Panc1 (cell line): ENCODE data around the gene TSC2. TPM values are rescaled to one million over a fixed set of nuclear protein-coding genes. Genes with fewer than 3 reads are reported as not detected.

Experiments used
- ATAC-seq: fragments of 200-7000 bp; cut with Tn5 transposase; 2 replicates; pipeline ENCODE4 v1.9.1; 2020; ENCODE audit warnings: mild to moderate bottlenecking, moderate library complexity
- BruUV-seq: library from RNA; stranded (reverse); fragments of 400-500 nt; replicated peaks from 2 replicates; lab custom pipeline; 2021; lab: Mats Ljungman, UMichigan
- CTCF ChIA-PET: fragments of 300-600 bp; sonication (Branson Sonifier 250); formaldehyde crosslinking; loops from one replicate; lab custom pipeline; 2022; ENCODE audit warnings: antibody characterized with exemption; lab: Charles Lee
- POLR2A ChIA-PET: fragments of 300-600 bp; sonication (Branson Sonifier 250); formaldehyde crosslinking; loops from one replicate; lab custom pipeline; 2022; ENCODE audit warnings: antibody characterized with exemption; lab: Charles Lee
- DNase-seq: peaks from one replicate; pipeline ENCODE4 v3.0.0-alpha.2; 2010; ENCODE audit warnings: low read depth, low spot score
- H3K27ac ChIP-seq: 2 replicates; pipeline ENCODE4 v1.5.1; 2011; ENCODE audit warnings: mild to moderate bottlenecking, low read length, inconsistent platforms
- H3K27me3 ChIP-seq: fragments of 200-500 bp; sonication (Bioruptor generic); 2 replicates; pipeline ENCODE4 v1.6.0; 2014; ENCODE audit warnings: low read length, inconsistent platforms; ENCODE audit not compliant: control insufficient read depth, insufficient read depth
- H3K36me3 ChIP-seq: fragments of 200-500 bp; sonication (Bioruptor generic); 2 replicates; pipeline ENCODE4 v1.5.1; 2014; ENCODE audit warnings: inconsistent platforms, mild to moderate bottlenecking, low read length, moderate library complexity; ENCODE audit not compliant: control insufficient read depth, insufficient read depth
- H3K4me1 ChIP-seq: 2 replicates; pipeline ENCODE4 v1.5.1; 2011; ENCODE audit warnings: inconsistent platforms, mild to moderate bottlenecking, low read length, moderate library complexity; ENCODE audit not compliant: control insufficient read depth, insufficient read depth
- H3K4me3 ChIP-seq, 2 experiments: 2 replicates each; pipeline ENCODE4 v1.5.1; 2011 to 2012; ENCODE audit warnings: low read depth in 2 of 2, low read length in 2 of 2, mild to moderate bottlenecking in 2 of 2, inconsistent platforms in 1 of 2, moderate library complexity in 1 of 2
- H3K9me3 ChIP-seq: fragments of 200-500 bp; sonication (Bioruptor generic); 2 replicates; pipeline ENCODE4 v1.5.1; 2014; ENCODE audit warnings: low read depth, mild to moderate bottlenecking, inconsistent platforms, low read length, moderate library complexity; ENCODE audit not compliant: control insufficient read depth, insufficient read depth
- CTCF ChIP-seq: fragments of 450-650 bp; IDR thresholded peaks from 2 replicates; pipeline ENCODE4 v1.5.1; 2017; ENCODE audit warnings: mild to moderate bottlenecking
- POLR2AphosphoS5 ChIP-seq: IDR thresholded peaks from 2 replicates; pipeline ENCODE4 v1.6.1; 2012; ENCODE audit warnings: mild to moderate bottlenecking, low read depth, low read length, moderate library complexity
- SIN3A ChIP-seq: IDR thresholded peaks from 2 replicates; pipeline ENCODE4 v1.6.1; 2012; ENCODE audit warnings: low read depth, mild to moderate bottlenecking, low read length, moderate library complexity, borderline replicate concordance; ENCODE audit not compliant: insufficient read depth
- TCF7L2 ChIP-seq: IDR thresholded peaks from 2 replicates; pipeline ENCODE4 v1.6.1; 2011; ENCODE audit warnings: mild to moderate bottlenecking, low read depth, low read length, inconsistent platforms
- in situ Hi-C: cut with HindIII; loops from 2 replicates; pipeline ENCODE4 v1.10.0; 2016; ENCODE audit warnings: low sequenced_read_pairs, low pct_unique_long_range_greater_than_20kb
- intact Hi-C: fragments of 100-400 bp; cut with micrococcal nuclease; formaldehyde crosslinking; loops from one replicate; pipeline ENCODE4 v1.10.0; 2022; ENCODE audit not compliant: unreplicated experiment
- total RNA-seq: library from RNA; stranded (reverse); gene quantifications from one replicate; pipeline ENCODE4 v1.2.1, GENCODE V29; 2021; ENCODE audit not compliant: unreplicated experiment
- TF ChIP-seq, protein P1 (sequence below), 2 experiments: IDR thresholded peaks; 2 replicates each; pipeline ENCODE4 v1.6.1; 2011 to 2012; ENCODE audit warnings: low read depth in 2 of 2, control low read depth in 1 of 2, low read length in 1 of 2, mild to moderate bottlenecking in 1 of 2, moderate library complexity in 1 of 2; ENCODE audit not compliant: insufficient read depth in 1 of 2

Gene TSC2
- total RNA-seq, 1 experiment from 2014 or later = 115 TPM

DNA sequence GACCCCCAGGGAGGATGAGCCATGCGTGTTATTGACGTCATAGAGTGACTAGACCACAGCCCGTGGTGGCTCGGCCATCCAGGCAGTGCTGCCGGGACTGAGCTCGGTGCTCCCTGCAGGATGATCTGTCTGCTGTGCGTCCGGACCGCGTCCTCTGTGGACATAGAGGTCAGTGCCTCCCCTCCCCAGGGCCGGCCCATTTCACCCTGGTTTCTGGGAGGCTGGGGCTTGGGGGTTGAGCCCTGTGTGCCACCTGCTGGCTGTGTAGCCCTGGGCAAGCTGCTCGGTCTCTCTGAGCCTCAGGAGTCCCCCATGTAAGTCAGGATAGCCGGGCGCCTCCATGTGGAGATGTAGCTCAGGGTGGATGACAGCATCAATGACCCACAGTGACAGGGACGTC lies 8.3 kb downstream of the TSC2 start:
- Histone ChIP-seq H3K27ac (no peak overlapping the region), H3K4me1 (no peaks in the 10 kb centered on the region), H3K36me3 (no peaks in the 10 kb centered on the region), H3K9me3 (no peaks in the 10 kb centered on the region), H3K27me3 (no peaks in the 10 kb centered on the region), H3K4me3 (no peak overlapping the region)
- DNase-seq (no peak), ATAC-seq (peak; percentile 37)
- intact Hi-C loops (no loop called here), in situ Hi-C loops (no loop called here)
- no TSS peak for BruUV-seq
- TF ChIP-seq POLR2AphosphoS5 (no peak), TCF7L2 (no peak), SIN3A (no peak), CTCF (no peak; the same call in 1 of the 2 replicates)
- TF ChIP-seq, protein P1, sequence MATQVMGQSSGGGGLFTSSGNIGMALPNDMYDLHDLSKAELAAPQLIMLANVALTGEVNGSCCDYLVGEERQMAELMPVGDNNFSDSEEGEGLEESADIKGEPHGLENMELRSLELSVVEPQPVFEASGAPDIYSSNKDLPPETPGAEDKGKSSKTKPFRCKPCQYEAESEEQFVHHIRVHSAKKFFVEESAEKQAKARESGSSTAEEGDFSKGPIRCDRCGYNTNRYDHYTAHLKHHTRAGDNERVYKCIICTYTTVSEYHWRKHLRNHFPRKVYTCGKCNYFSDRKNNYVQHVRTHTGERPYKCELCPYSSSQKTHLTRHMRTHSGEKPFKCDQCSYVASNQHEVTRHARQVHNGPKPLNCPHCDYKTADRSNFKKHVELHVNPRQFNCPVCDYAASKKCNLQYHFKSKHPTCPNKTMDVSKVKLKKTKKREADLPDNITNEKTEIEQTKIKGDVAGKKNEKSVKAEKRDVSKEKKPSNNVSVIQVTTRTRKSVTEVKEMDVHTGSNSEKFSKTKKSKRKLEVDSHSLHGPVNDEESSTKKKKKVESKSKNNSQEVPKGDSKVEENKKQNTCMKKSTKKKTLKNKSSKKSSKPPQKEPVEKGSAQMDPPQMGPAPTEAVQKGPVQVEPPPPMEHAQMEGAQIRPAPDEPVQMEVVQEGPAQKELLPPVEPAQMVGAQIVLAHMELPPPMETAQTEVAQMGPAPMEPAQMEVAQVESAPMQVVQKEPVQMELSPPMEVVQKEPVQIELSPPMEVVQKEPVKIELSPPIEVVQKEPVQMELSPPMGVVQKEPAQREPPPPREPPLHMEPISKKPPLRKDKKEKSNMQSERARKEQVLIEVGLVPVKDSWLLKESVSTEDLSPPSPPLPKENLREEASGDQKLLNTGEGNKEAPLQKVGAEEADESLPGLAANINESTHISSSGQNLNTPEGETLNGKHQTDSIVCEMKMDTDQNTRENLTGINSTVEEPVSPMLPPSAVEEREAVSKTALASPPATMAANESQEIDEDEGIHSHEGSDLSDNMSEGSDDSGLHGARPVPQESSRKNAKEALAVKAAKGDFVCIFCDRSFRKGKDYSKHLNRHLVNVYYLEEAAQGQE (IDR thresholded peaks at IDR 0.05; ENCODE audit: insufficient read depth in 1 of 2, low read depth in 2 of 2, low read length in 1 of 2) = no peak
- CTCF ChIA-PET = interaction anchor here (0.6 to 1.9 kb wide), 5 partner anchors 8 to 693 kb away, joined by 4 to 12 read pairs (median 4); partner anchors contain the start of gene TSC2
- POLR2A ChIA-PET = interaction anchor here (0.7 kb wide), 1 partner anchor 48 kb away, joined by 6 read pairs; no protein-coding TSS in a partner anchor

DNA sequence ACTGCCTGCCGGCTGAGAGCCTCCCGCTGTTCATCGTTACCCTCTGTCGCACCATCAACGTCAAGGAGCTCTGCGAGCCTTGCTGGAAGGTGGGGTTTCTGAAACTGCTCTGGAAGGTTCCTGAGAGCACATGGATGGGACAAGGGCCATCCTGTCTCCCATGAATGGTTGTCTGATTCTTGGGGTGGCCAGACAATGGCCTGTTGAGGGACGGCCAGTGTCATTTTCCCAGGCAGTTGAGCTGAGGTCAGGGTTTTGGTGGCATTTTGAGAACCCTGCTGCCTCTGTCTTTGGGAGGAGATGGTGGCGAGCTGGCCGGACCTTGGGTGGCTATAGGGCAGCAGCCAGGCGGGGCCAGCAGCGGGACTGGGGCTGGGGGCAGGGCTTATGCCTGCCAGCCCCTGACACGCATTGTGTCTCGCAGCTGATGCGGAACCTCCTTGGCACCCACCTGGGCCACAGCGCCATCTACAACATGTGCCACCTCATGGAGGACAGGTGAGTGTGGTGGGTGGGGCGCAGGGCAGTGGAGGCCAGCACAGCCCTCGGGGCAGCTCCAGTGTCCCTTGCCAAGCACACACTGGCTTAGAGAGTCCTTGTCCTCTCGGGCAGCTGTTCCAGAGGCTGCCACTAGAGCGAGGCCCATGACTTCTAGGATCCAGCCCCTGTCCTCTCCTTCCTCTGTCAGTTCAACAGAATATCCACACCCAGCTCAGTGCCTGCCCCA lies 9.1 kb downstream of the TSC2 start:
- H3K4me3 ChIP-seq = no peak overlapping the region
- peak; percentile 84 for ATAC-seq
- DNase-seq = no peak
- BruUV-seq = no TSS peak
- no peaks in the 10 kb centered on the region for H3K4me1 ChIP-seq
- H3K27ac ChIP-seq = no peak overlapping the region
- in situ Hi-C loops = no loop called here
- CTCF ChIA-PET = interaction anchor here (0.6 to 1.9 kb wide), 6 partner anchors 9 to 84 kb away, joined by 3 to 12 read pairs (median 4); partner anchors contain the start of genes NHERF2 and TSC2
- H3K27me3 ChIP-seq = no peaks in the 10 kb centered on the region
- TF ChIP-seq SIN3A (no peak), CTCF (no peak; the same call in 1 of the 2 replicates), POLR2AphosphoS5 (no peak), TCF7L2 (no peak)
- TF ChIP-seq, protein P1 (IDR thresholded peaks at IDR 0.05; ENCODE audit: insufficient read depth in 1 of 2, low read depth in 2 of 2, low read length in 1 of 2) = no peak
- intact Hi-C loops = no loop called here
- no peaks in the 10 kb centered on the region for H3K9me3 ChIP-seq
- POLR2A ChIA-PET = no interaction called here
- H3K36me3 ChIP-seq = no peaks in the 10 kb centered on the region
